ENCODE results near the gene TFDP2. TPM values are rescaled to one million over a fixed set of nuclear protein-coding genes. Genes with fewer than 3 reads are reported as not detected.
"Not testable (repeated sequence)": the region's sequence is repeated elsewhere in the genome, so short reads cannot be mapped to it uniquely, and the experiment has no call there.

Gene TFDP2
- total RNA-seq, 6 donors from 2014 or later = 25.1 to 48.5 (median 30.8) TPM

- Histone ChIP-seq H3K36me3 (peaks cover 0 to 67% (median 26%) of the 10 kb centered on the region in 4 donors), H3K27me3 (no peaks in the 10 kb centered on the region), H3K27ac (no peak overlapping the region), H3K4me3 (no peak overlapping the region), H3K4me1 (no peaks in the 10 kb centered on the region), H3K9me3 (no peaks in the 10 kb centered on the region)
- DNase-seq (no peak), ATAC-seq (ENCODE audit: low FRiP score in 2 of 2) (no peak)
- no peak for TF ChIP-seq POLR2AphosphoS5 (IDR thresholded peaks at IDR 0.05)
- no peak for TF ChIP-seq EP300 (IDR thresholded peaks at IDR 0.05)
- no peak for TF ChIP-seq POLR2A (IDR thresholded peaks at IDR 0.05)
- no peak for TF ChIP-seq CTCF (IDR thresholded peaks at IDR 0.05)
- 94 to 96% methylated on average over 5 of the region's 5 CpGs for WGBS, 2 donors
Measured at GRCh38 chr3:141915016-141915415, 234.3 kb downstream of the TFDP2 start.

GRCh38 chr3:141914311-141914710, 235.0 kb downstream of the TFDP2 start:
- peaks cover 0 to 67% (median 20%) of the 10 kb centered on the region in 4 donors for H3K36me3 ChIP-seq

GRCh38 chr3:141913150-141913811, 236.1 kb downstream of the TFDP2 start:
- TF ChIP-seq CTCF (IDR thresholded peaks at IDR 0.05) = peak; percentile 37 to 73 (median 66)
- no peak for TF ChIP-seq POLR2A (IDR thresholded peaks at IDR 0.05)
- Histone ChIP-seq H3K9me3 (no peaks in the 10 kb centered on the region), H3K27ac (no peak overlapping the region), H3K4me1 (no peaks in the 10 kb centered on the region), H3K4me3 (no peak overlapping the region), H3K36me3 (peaks cover 0 to 68% (median 22%) of the 10 kb centered on the region in 4 donors), H3K27me3 (no peaks in the 10 kb centered on the region)
- no peak for DNase-seq
- 40 to 48% methylated on average over 1 of the region's 1 CpG for WGBS, 2 donors
- peak; percentile 72 to 82 for ATAC-seq (ENCODE audit: low FRiP score in 2 of 2)

More at GRCh38 chr3:141914311-141914710, 235.0 kb downstream of the TFDP2 start:
- WGBS, 2 donors = 79 to 82% methylated on average over 4 of the region's 4 CpGs
- H3K4me1 ChIP-seq = no peaks in the 10 kb centered on the region
- no peak overlapping the region for H3K27ac ChIP-seq
- TF ChIP-seq POLR2A (IDR thresholded peaks at IDR 0.05) (no peak), POLR2AphosphoS5 (IDR thresholded peaks at IDR 0.05) (no peak), CTCF (IDR thresholded peaks at IDR 0.05) (no peak), EP300 (IDR thresholded peaks at IDR 0.05) (no peak)
- DNase-seq = no peak
- no peak for ATAC-seq (ENCODE audit: low FRiP score in 2 of 2)
- no peaks in the 10 kb centered on the region for H3K9me3 ChIP-seq
- H3K4me3 ChIP-seq = no peak overlapping the region
- H3K27me3 ChIP-seq = no peaks in the 10 kb centered on the region

DNA sequence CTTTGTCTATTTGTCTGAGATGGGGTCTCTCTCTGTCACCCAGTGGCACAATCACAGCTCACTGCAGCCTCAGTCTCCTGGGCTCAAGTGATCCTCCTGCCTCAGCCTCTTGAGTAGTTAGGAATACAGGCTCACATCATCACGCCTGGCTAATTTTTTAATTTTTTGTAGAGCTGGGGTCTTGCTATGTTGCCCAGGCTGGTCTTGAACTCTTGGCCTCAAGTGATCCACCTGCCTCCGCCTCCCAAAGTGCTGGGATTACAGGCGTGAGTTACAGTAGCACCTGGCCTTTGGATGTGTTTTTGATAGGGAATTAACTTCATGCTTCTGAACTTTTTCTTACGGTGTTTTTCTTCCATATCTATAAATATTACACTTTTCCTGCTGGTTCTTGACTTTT, 239.4 kb downstream of the TFDP2 start:
- not testable (repeated sequence) for H3K4me1 ChIP-seq; DNase-seq; H3K9me3 ChIP-seq; H3K27me3 ChIP-seq; H3K27ac ChIP-seq; H3K4me3 ChIP-seq; ATAC-seq (ENCODE audit: low FRiP score in 2 of 2)
- 97 to 100% methylated on average over 4 of the region's 4 CpGs for WGBS, 2 donors
- peaks cover 8 to 78% (median 32%) of the 10 kb centered on the region in 4 donors for H3K36me3 ChIP-seq

DNA sequence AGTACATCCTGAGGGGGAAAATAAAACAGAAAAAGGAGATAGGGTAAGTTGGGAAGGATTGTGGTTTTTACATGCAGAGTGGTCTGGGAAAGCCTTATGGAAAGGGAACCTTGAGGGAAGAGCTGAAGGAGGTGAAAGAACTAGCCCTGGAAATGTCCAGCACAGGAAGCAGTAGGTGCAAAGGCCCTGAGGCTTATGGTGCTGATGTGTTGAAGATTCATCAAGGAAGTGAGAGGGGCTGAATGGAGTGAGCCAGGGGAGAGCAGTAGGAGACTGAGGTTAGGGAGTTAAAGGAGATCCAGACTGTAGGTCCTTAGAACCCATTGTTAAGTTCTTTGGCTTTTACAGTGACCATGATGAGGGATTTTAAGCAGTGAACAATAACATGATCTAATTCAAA, 239.9 kb downstream of the TFDP2 start:
- H3K27me3 ChIP-seq = no peaks in the 10 kb centered on the region
- H3K9me3 ChIP-seq = no peaks in the 10 kb centered on the region
- H3K27ac ChIP-seq = no peak overlapping the region
- H3K4me1 ChIP-seq = no peaks in the 10 kb centered on the region
- H3K4me3 ChIP-seq = no peak overlapping the region
- peaks cover 8 to 77% (median 30%) of the 10 kb centered on the region in 4 donors for H3K36me3 ChIP-seq
- TF ChIP-seq EP300 (IDR thresholded peaks at IDR 0.05) (no peak), CTCF (IDR thresholded peaks at IDR 0.05) (no peak), POLR2A (IDR thresholded peaks at IDR 0.05) (no peak), POLR2AphosphoS5 (IDR thresholded peaks at IDR 0.05) (no peak)
- ATAC-seq (ENCODE audit: low FRiP score in 2 of 2) (no peak), DNase-seq (no peak)
